Measurements from ENCODE around the gene PLPPR5.

PLPPR5 gene

DNA sequence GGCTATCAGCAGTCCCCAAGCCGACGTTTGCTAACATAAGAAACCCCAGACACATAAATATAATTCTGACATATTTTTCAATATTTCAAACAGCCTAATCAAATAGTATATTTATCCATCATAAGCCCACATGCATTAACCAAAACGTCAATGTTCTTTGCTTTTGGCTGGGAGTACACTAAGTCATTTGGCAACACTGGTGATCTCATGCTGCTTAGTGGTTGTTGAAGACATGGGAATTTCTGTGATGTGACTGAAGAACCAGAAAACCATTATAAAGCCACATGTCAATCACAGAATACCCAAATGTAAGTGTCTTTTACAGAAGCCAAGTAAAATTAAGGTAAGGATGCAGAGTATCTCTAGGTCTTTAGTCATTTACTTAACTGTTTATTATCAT lies 57.6 kb downstream of the PLPPR5 start:
- Histone ChIP-seq H3K36me3 (ENCODE audit: low read length) (no peaks in the 10 kb centered on the region), H3K4me3 (ENCODE audit: insufficient read depth, low read length, poor library complexity, severe bottlenecking) (no peak overlapping the region), H3K4me2 (ENCODE audit: low read depth, low read length, poor library complexity, severe bottlenecking) (no peak overlapping the region), H3K79me2 (ENCODE audit: insufficient read depth, low read length) (no peaks in the 10 kb centered on the region), H3F3A (ENCODE audit: insufficient read depth) (no peaks in the 10 kb centered on the region), H3K27ac (ENCODE audit: low read depth, low read length) (no peak overlapping the region), H3K27me3 (ENCODE audit: low read length) (no peaks in the 10 kb centered on the region), H3K9ac (ENCODE audit: low read length) (no peak overlapping the region), H2AFZ (ENCODE audit: low read depth, low read length, severe bottlenecking) (no peak overlapping the region), H4K20me1 (ENCODE audit: low read depth, low read length) (no peaks in the 10 kb centered on the region), H3K9me3 (ENCODE audit: insufficient read depth, low read length) (no peaks in the 10 kb centered on the region), H3K9me2 (replicated peaks; ENCODE audit: insufficient read depth, low read length) (no peaks in the 10 kb centered on the region)
- TF ChIP-seq, protein P1, sequence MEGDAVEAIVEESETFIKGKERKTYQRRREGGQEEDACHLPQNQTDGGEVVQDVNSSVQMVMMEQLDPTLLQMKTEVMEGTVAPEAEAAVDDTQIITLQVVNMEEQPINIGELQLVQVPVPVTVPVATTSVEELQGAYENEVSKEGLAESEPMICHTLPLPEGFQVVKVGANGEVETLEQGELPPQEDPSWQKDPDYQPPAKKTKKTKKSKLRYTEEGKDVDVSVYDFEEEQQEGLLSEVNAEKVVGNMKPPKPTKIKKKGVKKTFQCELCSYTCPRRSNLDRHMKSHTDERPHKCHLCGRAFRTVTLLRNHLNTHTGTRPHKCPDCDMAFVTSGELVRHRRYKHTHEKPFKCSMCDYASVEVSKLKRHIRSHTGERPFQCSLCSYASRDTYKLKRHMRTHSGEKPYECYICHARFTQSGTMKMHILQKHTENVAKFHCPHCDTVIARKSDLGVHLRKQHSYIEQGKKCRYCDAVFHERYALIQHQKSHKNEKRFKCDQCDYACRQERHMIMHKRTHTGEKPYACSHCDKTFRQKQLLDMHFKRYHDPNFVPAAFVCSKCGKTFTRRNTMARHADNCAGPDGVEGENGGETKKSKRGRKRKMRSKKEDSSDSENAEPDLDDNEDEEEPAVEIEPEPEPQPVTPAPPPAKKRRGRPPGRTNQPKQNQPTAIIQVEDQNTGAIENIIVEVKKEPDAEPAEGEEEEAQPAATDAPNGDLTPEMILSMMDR (IDR thresholded peaks at IDR 0.05; ENCODE audit: insufficient read depth, low read length, poor library complexity, severe bottlenecking), result no peak
- TF ChIP-seq EZH2phosphoT487 (conservative IDR thresholded peaks at IDR 0.05; ENCODE audit: low read length), result no peak

DNA sequence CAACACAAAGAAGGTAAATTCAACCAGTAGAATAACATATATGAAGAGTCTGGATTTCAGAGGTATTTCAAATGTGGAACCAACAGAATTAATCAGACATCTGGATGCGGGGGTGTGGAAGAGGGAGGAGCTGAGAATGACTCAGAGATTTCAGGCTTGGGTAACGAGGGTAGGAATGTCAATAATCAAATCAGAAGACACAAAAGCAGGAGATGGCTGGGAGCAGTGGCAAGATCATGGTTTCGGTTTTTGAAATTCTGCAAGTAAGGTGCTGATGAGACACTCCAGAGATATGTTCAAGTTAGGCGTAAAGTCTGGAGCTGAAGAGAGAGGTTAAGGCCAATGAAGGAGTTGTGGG lies 64.0 kb downstream of the PLPPR5 start:
- no peak overlapping the region for H3K4me2 ChIP-seq (ENCODE audit: low read depth, low read length, poor library complexity, severe bottlenecking)
- TF ChIP-seq, protein P1 (IDR thresholded peaks at IDR 0.05; ENCODE audit: insufficient read depth, low read length, poor library complexity, severe bottlenecking), result no peak
- TF ChIP-seq EZH2phosphoT487 (conservative IDR thresholded peaks at IDR 0.05; ENCODE audit: low read length), result no peak

DNA sequence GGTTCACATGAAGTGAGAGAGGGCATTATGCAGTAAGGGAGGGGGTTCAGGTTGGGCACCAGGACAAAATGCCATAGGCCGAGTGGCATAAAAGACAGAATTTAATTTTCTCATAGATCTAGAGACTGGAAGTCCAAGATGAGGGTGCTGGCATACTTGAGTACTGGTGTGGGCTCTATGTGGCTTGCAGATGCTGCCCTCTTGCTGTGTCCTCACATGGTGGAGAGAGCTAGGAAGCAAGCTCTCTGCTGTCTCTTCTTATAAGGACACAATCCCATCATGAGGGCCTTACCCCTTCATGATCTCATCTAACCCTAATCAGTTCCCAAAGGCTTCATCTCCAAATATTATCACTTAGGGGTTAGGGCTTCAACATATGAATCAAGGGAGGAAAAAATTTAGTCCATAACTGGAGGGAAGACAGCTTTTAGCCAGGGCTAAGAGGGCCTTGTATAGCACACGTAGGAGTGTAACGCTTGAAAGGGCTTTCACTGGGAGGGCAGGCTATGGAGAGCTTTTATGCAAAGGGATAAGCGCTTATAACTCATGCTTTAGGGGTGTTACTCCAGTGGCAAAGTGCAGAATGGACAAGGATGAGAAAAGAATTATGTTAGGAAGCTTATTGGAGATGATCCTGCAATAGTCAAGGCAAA lies 64.5 kb downstream of the PLPPR5 start:
- Histone ChIP-seq H3K79me2 (ENCODE audit: insufficient read depth, low read length) (no peaks in the 10 kb centered on the region), H3K27me3 (ENCODE audit: low read length) (no peaks in the 10 kb centered on the region), H3K36me3 (ENCODE audit: low read length) (no peaks in the 10 kb centered on the region), H2AFZ (ENCODE audit: low read depth, low read length, severe bottlenecking) (no peak overlapping the region), H3K9me2 (replicated peaks; ENCODE audit: insufficient read depth, low read length) (no peaks in the 10 kb centered on the region), H3K27ac (ENCODE audit: low read depth, low read length) (no peak overlapping the region), H3F3A (ENCODE audit: insufficient read depth) (no peaks in the 10 kb centered on the region), H4K20me1 (ENCODE audit: low read depth, low read length) (no peaks in the 10 kb centered on the region), H3K9me3 (ENCODE audit: insufficient read depth, low read length) (no peaks in the 10 kb centered on the region), H3K9ac (ENCODE audit: low read length) (no peak overlapping the region), H3K4me2 (ENCODE audit: low read depth, low read length, poor library complexity, severe bottlenecking) (no peak overlapping the region), H3K4me3 (ENCODE audit: insufficient read depth, low read length, poor library complexity, severe bottlenecking) (no peak overlapping the region)
- no peak for TF ChIP-seq EZH2phosphoT487 (conservative IDR thresholded peaks at IDR 0.05; ENCODE audit: low read length)
- TF ChIP-seq, protein P1 (IDR thresholded peaks at IDR 0.05; ENCODE audit: insufficient read depth, low read length, poor library complexity, severe bottlenecking), result no peak

More for the DNA sequence above, 64.0 kb downstream of the PLPPR5 start:
- Histone ChIP-seq H3K9me2 (replicated peaks; ENCODE audit: insufficient read depth, low read length) (no peaks in the 10 kb centered on the region), H3K36me3 (ENCODE audit: low read length) (no peaks in the 10 kb centered on the region), H3F3A (ENCODE audit: insufficient read depth) (no peaks in the 10 kb centered on the region), H3K9ac (ENCODE audit: low read length) (no peak overlapping the region), H3K4me3 (ENCODE audit: insufficient read depth, low read length, poor library complexity, severe bottlenecking) (no peak overlapping the region), H3K27ac (ENCODE audit: low read depth, low read length) (no peak overlapping the region), H2AFZ (ENCODE audit: low read depth, low read length, severe bottlenecking) (no peak overlapping the region), H3K9me3 (ENCODE audit: insufficient read depth, low read length) (no peaks in the 10 kb centered on the region), H3K79me2 (ENCODE audit: insufficient read depth, low read length) (no peaks in the 10 kb centered on the region), H4K20me1 (ENCODE audit: low read depth, low read length) (no peaks in the 10 kb centered on the region), H3K27me3 (ENCODE audit: low read length) (no peaks in the 10 kb centered on the region)

Data from SU-DHL-6 (cell line).